IMR-90 (cell line): ENCODE measurements around the gene DHDH. TPM values are rescaled to one million over a fixed set of nuclear protein-coding genes. Genes with fewer than 3 reads are reported as not detected.

Source experiments
- ATAC-seq: fragments of 200-7000 bp; cut with Tn5 transposase; 2 replicates; pipeline ENCODE4 v1.9.1; 2020; ENCODE audit warnings: low read depth, mild to moderate bottlenecking, moderate library complexity
- BruUV-seq: library from RNA; stranded (reverse); fragments of 400-500 nt; replicated peaks from 2 replicates; lab custom pipeline; 2021; lab: Mats Ljungman, UMichigan
- CTCF ChIA-PET: fragments of 300-600 bp; formaldehyde crosslinking; extraction: SDS; loops from one replicate; lab custom pipeline; 2021; ENCODE audit warnings: antibody characterized with exemption; lab: Yijun Ruan, JAX
- POLR2A ChIA-PET: fragments of 300-600 bp; sonication (Branson Sonifier 250); formaldehyde crosslinking; loops from one replicate; lab custom pipeline; 2022; ENCODE audit warnings: antibody characterized with exemption; ENCODE audit not compliant: unreplicated experiment; lab: Charles Lee
- DNase-seq: peaks from one replicate; pipeline ENCODE4 v3.0.0; 2013
- H2AFZ ChIP-seq: replicated peaks from 2 replicates; pipeline ENCODE3; 2013; ENCODE audit warnings: low read length, mild to moderate bottlenecking; ENCODE audit not compliant: poor library complexity
- H2AK5ac ChIP-seq: 2 replicates; pipeline ENCODE4 v1.6.1; 2013; ENCODE audit warnings: low read depth, low read length, inconsistent platforms
- H2AK9ac ChIP-seq: replicated peaks from 2 replicates; pipeline ENCODE3; 2013; ENCODE audit warnings: mild to moderate bottlenecking, low read depth, low read length, moderate library complexity; ENCODE audit not compliant: poor library complexity
- H2BK120ac ChIP-seq: 2 replicates; pipeline ENCODE4 v1.6.1; 2013; ENCODE audit warnings: low read depth, low read length, inconsistent platforms
- H2BK15ac ChIP-seq: 3 replicates; pipeline ENCODE4 v1.6.1; 2013; ENCODE audit warnings: low read depth, low read length, inconsistent platforms
- H2BK20ac ChIP-seq: 2 replicates; pipeline ENCODE4 v1.6.1; 2013; ENCODE audit warnings: low read depth, mild to moderate bottlenecking, inconsistent platforms, low read length, moderate library complexity
- H2BK5ac ChIP-seq: 2 replicates; pipeline ENCODE4 v1.6.1; 2013; ENCODE audit warnings: mild to moderate bottlenecking, low read depth, low read length, inconsistent platforms; ENCODE audit not compliant: poor library complexity, severe bottlenecking
- H3K14ac ChIP-seq: replicated peaks from 2 replicates; pipeline ENCODE4 v1.6.1; 2013; ENCODE audit warnings: low read depth, low read length, inconsistent platforms
- H3K18ac ChIP-seq: 2 replicates; pipeline ENCODE4 v1.6.1; 2013; ENCODE audit warnings: low read depth, low read length, control low read depth
- H3K23ac ChIP-seq: 2 replicates; pipeline ENCODE4 v1.6.1; 2013; ENCODE audit warnings: low read depth, low read length, inconsistent platforms
- H3K27ac ChIP-seq: 2 replicates; pipeline ENCODE4 v1.5.1; 2013; ENCODE audit warnings: mild to moderate bottlenecking, control low read depth, low read length; ENCODE audit not compliant: insufficient read depth
- H3K27me3 ChIP-seq: 2 replicates; pipeline ENCODE4 v1.6.1; 2013; ENCODE audit warnings: low read length; ENCODE audit not compliant: control insufficient read depth, insufficient read depth
- H3K36me3 ChIP-seq: 2 replicates; pipeline ENCODE4 v1.6.1; 2013; ENCODE audit warnings: low read length, mixed read lengths; ENCODE audit not compliant: control insufficient read depth, insufficient read depth
- H3K4ac ChIP-seq: 2 replicates; pipeline ENCODE4 v1.6.1; 2013; ENCODE audit warnings: low read depth, low read length, inconsistent platforms
- H3K4me1 ChIP-seq: 2 replicates; pipeline ENCODE4 v1.6.1; 2013; ENCODE audit warnings: low read length, mixed read lengths; ENCODE audit not compliant: control insufficient read depth, insufficient read depth
- H3K4me2 ChIP-seq: 2 replicates; pipeline ENCODE4 v1.6.1; 2013; ENCODE audit warnings: low read depth, mild to moderate bottlenecking, control low read depth, low read length, moderate library complexity
- H3K4me3 ChIP-seq: 2 replicates; pipeline ENCODE4 v1.5.1; 2013; ENCODE audit warnings: low read depth, mild to moderate bottlenecking, control low read depth, low read length, moderate library complexity; ENCODE audit not compliant: insufficient read depth
- H3K56ac ChIP-seq: 2 replicates; pipeline ENCODE4 v1.6.1; 2013; ENCODE audit warnings: low read length, inconsistent platforms; ENCODE audit not compliant: insufficient read depth; ENCODE audit errors: extremely low read depth
- H3K79me1 ChIP-seq, 2 experiments: 2 replicates each; pipeline ENCODE4 v1.6.1; 2013; ENCODE audit warnings: low read length in 2 of 2, inconsistent platforms in 1 of 2, low read depth in 1 of 2
- H3K9ac ChIP-seq: 2 replicates; pipeline ENCODE4 v1.6.1; 2013; ENCODE audit warnings: low read depth, low read length, control low read depth
- H3K9me1 ChIP-seq: 2 replicates; pipeline ENCODE4 v1.6.1; 2013; ENCODE audit warnings: low read length, inconsistent platforms; ENCODE audit not compliant: insufficient read depth
- H3K9me3 ChIP-seq: 2 replicates; pipeline ENCODE4 v1.6.1; 2013; ENCODE audit warnings: low read length; ENCODE audit not compliant: control insufficient read depth, insufficient read depth
- H4K20me1 ChIP-seq: 2 replicates; pipeline ENCODE4 v1.6.1; 2013; ENCODE audit warnings: low read length, inconsistent platforms; ENCODE audit not compliant: insufficient read depth
- H4K5ac ChIP-seq: 2 replicates; pipeline ENCODE4 v1.6.1; 2013; ENCODE audit warnings: mild to moderate bottlenecking, low read depth, low read length, control low read depth
- H4K8ac ChIP-seq, 2 experiments: 2 replicates each; pipeline ENCODE4 v1.6.1; 2013; ENCODE audit warnings: low read depth in 2 of 2, low read length in 2 of 2, control low read depth in 1 of 2, inconsistent platforms in 1 of 2
- H4K91ac ChIP-seq: 2 replicates; pipeline ENCODE4 v1.6.1; 2013; ENCODE audit warnings: low read depth, low read length, inconsistent platforms; ENCODE audit not compliant: insufficient read depth
- FOS ChIP-seq: fragments of 150-350 bp; IDR thresholded peaks from 2 replicates; pipeline ENCODE4 v1.6.1; 2016; ENCODE audit warnings: low read depth, low read length
- MAFK ChIP-seq: IDR thresholded peaks from 2 replicates; pipeline ENCODE4 v1.6.1; 2012; ENCODE audit warnings: low read depth, low read length, improper control_type of control experiment
- RFX5 ChIP-seq: IDR thresholded peaks from 2 replicates; pipeline ENCODE4 v1.8.0; 2012; ENCODE audit warnings: low read depth, mild to moderate bottlenecking, low read length, moderate library complexity
- WGBS, 2 experiments: methylation state at CpG; one replicate each; pipeline versions ENCODE4 v1.1.5 to v1.1.7; 2013; ENCODE audit warnings: missing lambda C conversion rate in 2 of 2; ENCODE audit not compliant: insufficient read length in 1 of 2; ENCODE audit errors: extremely low coverage in 2 of 2; 5-methylcytosine and 5-hydroxymethylcytosine counted together
- dilution Hi-C: fragments of 300-500 bp; cut with HindIII; formaldehyde crosslinking; loops from one replicate; pipeline ENCODE4 v1.14.3; 2018; ENCODE audit warnings: low sequenced_read_pairs; ENCODE audit not compliant: unreplicated experiment
- in situ Hi-C: fragments of 300-500 bp; cut with MboI; formaldehyde crosslinking; loops from 3 replicates; pipeline ENCODE4 v1.14.3; 2019; ENCODE audit warnings: low sequenced_read_pairs, inconsistent platforms, mixed read lengths
- intact Hi-C: fragments of 100-400 bp; cut with micrococcal nuclease; formaldehyde crosslinking; loops from 2 replicates; pipeline ENCODE4 v1.10.0; 2022
- polyA plus RNA-seq, 3 experiments: library from polyadenylated mRNA; depleted of rRNA; stranded (reverse); fragments of >200 nt; gene quantifications; 2 replicates each; pipeline ENCODE4 v1.2.3, GENCODE V29; 2012; ENCODE audit warnings: low replicate concordance in 1 of 3
- total RNA-seq: library from RNA; depleted of rRNA; stranded (reverse); fragments of >200 nt; gene quantifications from 2 replicates; pipeline ENCODE4 v1.2.3, GENCODE V29; 2012
- TF ChIP-seq, protein P1 (sequence below): conservative IDR thresholded peaks from 2 replicates; pipeline ENCODE4 v1.5.1; 2012; ENCODE audit warnings: mild to moderate bottlenecking, low read depth, low read length, improper control_type of control experiment

Gene DHDH
- total and polyA plus RNA-seq, 2 of the 4 experiments (the other 2 are of a cell fraction): 0.36 to 0.53 TPM

DNA sequence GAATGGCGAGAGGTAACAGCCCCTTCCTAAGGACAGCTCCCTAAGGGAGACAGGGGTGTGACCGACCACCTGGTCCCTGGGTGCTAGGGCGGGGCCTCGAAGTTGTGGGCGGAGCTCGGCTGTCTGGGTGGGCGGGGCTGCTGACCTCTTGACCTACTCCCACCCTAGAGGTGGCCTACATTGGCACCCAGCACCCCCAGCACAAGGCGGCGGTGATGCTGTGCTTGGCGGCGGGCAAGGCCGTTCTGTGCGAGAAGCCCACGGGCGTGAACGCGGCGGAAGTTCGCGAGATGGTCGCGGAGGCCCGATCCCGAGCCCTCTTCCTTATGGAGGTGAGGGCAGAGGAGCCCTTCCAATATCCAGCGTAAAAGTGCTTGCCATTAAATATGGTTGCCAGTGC, 2.4 kb downstream of the DHDH start:
- DNase-seq: no peak
- no peak overlapping the region for H3K9ac ChIP-seq

More for the DNA sequence above, 2.4 kb downstream of the DHDH start:
- no peak overlapping the region for H4K5ac ChIP-seq
- no peaks in the 10 kb centered on the region for H3K27me3 ChIP-seq
- H3K79me1 ChIP-seq: no peaks in the 10 kb centered on the region; a peak in 1 of 4 replicates
- H3K36me3 ChIP-seq: no peaks in the 10 kb centered on the region
- H4K20me1 ChIP-seq: no peaks in the 10 kb centered on the region
- no peak overlapping the region for H4K91ac ChIP-seq
- no peak for TF ChIP-seq FOS
- TF ChIP-seq MAFK: no peak
- no peak for TF ChIP-seq RFX5
- TF ChIP-seq, protein P1, sequence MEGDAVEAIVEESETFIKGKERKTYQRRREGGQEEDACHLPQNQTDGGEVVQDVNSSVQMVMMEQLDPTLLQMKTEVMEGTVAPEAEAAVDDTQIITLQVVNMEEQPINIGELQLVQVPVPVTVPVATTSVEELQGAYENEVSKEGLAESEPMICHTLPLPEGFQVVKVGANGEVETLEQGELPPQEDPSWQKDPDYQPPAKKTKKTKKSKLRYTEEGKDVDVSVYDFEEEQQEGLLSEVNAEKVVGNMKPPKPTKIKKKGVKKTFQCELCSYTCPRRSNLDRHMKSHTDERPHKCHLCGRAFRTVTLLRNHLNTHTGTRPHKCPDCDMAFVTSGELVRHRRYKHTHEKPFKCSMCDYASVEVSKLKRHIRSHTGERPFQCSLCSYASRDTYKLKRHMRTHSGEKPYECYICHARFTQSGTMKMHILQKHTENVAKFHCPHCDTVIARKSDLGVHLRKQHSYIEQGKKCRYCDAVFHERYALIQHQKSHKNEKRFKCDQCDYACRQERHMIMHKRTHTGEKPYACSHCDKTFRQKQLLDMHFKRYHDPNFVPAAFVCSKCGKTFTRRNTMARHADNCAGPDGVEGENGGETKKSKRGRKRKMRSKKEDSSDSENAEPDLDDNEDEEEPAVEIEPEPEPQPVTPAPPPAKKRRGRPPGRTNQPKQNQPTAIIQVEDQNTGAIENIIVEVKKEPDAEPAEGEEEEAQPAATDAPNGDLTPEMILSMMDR: no peak
- in situ Hi-C loops: no loop called here
- H3K23ac ChIP-seq: no peak overlapping the region
- no peak overlapping the region for H3K56ac ChIP-seq
- ChIA-PET CTCF (no interaction called here), POLR2A (no interaction called here)
- no peak overlapping the region for H2BK15ac ChIP-seq
- H3K4ac ChIP-seq: no peak overlapping the region
- no peak overlapping the region for H3K14ac ChIP-seq
- H3K4me3 ChIP-seq: no peak overlapping the region
- no peak overlapping the region for H2BK20ac ChIP-seq
- H2AK9ac ChIP-seq: no peak overlapping the region
- H3K9me1 ChIP-seq: no peaks in the 10 kb centered on the region
- no peaks in the 10 kb centered on the region for H3K4me1 ChIP-seq
- no peak for ATAC-seq
- dilution Hi-C loops: no loop called here
- intact Hi-C loops: no loop called here
- no TSS peak for BruUV-seq
- no peak overlapping the region for H3K18ac ChIP-seq
- no peak overlapping the region for H2AFZ ChIP-seq
- H2BK120ac ChIP-seq: no peak overlapping the region
- H3K4me2 ChIP-seq: no peak overlapping the region
- H4K8ac ChIP-seq: no peak overlapping the region
- H3K9me3 ChIP-seq: peaks cover 4% of the 10 kb centered on the region; the same call in 1 of the 2 replicates
- H2BK5ac ChIP-seq: no peak overlapping the region
- WGBS, 2 experiments: 96% methylated on average over 19 of the region's 25 CpGs; no CpG with 5 or more reads in 1 of the 2 experiments
- H3K27ac ChIP-seq: no peak overlapping the region
- H2AK5ac ChIP-seq: no peak overlapping the region
